HCT116 (cell line): ENCODE data around the gene VPS26B. TPM values are rescaled to one million over a fixed set of nuclear protein-coding genes. Genes with fewer than 3 reads are reported as not detected.

ENCODE experiments used
- ATAC-seq: fragments of 200-7000 bp; cut with Tn5 transposase; 2 replicates; pipeline ENCODE4 v1.9.1; 2020; ENCODE audit warnings: mild to moderate bottlenecking, moderate library complexity
- BruUV-seq: library from RNA; stranded (reverse); fragments of 400-500 nt; replicated peaks from 2 replicates; lab custom pipeline; 2021; lab: Mats Ljungman, UMichigan
- CTCF ChIA-PET: fragments of 300-600 bp; sonication (Branson Sonifier 250); formaldehyde crosslinking; loops from one replicate; lab custom pipeline; 2021; ENCODE audit warnings: antibody characterized with exemption; lab: Charles Lee
- POLR2A ChIA-PET: fragments of 300-600, 350-600 bp; sonication (Branson Sonifier 250); formaldehyde crosslinking; loops from one replicate; lab custom pipeline; 2021; ENCODE audit warnings: antibody characterized with exemption; lab: Charles Lee
- RAD21 ChIA-PET, 2 experiments: fragments of 300-600 bp; sonication (Branson Sonifier 250); formaldehyde crosslinking; loops; one replicate each; lab custom pipeline; 2023; ENCODE audit warnings: low total read pairs in 2 of 2; ENCODE audit not compliant: uncharacterized antibody in 2 of 2, unreplicated experiment in 2 of 2, low non-redundant PET in 1 of 2; lab: Charles Lee
- DNase-seq: peaks from one replicate; pipeline ENCODE4 v3.0.0-alpha.2; 2010; ENCODE audit warnings: low read depth, low spot score
- H2AFZ ChIP-seq: fragments of 200-600 bp; shearing (Covaris generic), sonication (generic); 2 replicates; pipeline ENCODE4 v1.6.1; 2017; ENCODE audit warnings: low read depth, mixed run types, mixed read lengths, antibody characterized with exemption, low read length; ENCODE audit not compliant: poor library complexity, severe bottlenecking
- H3K27ac ChIP-seq: 2 replicates; pipeline ENCODE4 v1.5.1; 2012; ENCODE audit warnings: low read depth, low read length
- H3K27me3 ChIP-seq: fragments of 200-600 bp; sonication (generic); 2 replicates; pipeline ENCODE4 v1.6.1; 2016; ENCODE audit warnings: mixed run types, low read length, mixed read lengths; ENCODE audit not compliant: insufficient read depth
- H3K36me3 ChIP-seq, 2 experiments: fragments of 200-500 bp in 1 of 2; fragments of 200-600 bp in 1 of 2; sonication (Bioruptor generic) in 1 of 2; sonication (generic) in 1 of 2; 2 replicates each; pipeline versions ENCODE4 v1.5.1 to v1.6.1; 2014 to 2016; ENCODE audit warnings: low read length in 2 of 2, inconsistent platforms in 1 of 2, mixed read lengths in 1 of 2, mixed run types in 1 of 2; ENCODE audit not compliant: insufficient read depth in 2 of 2, control insufficient read depth in 1 of 2
- H3K4me1 ChIP-seq, 2 experiments: fragments of 200-600 bp in 1 of 2; sonication (generic) in 1 of 2; 2 replicates each; pipeline versions ENCODE4 v1.5.1 to v1.6.1; 2012 to 2017; ENCODE audit warnings: low read length in 2 of 2, inconsistent platforms in 1 of 2, mild to moderate bottlenecking in 1 of 2, mixed read lengths in 1 of 2, mixed run types in 1 of 2, moderate library complexity in 1 of 2; ENCODE audit not compliant: insufficient read depth in 2 of 2, control insufficient read depth in 1 of 2
- H3K4me2 ChIP-seq: fragments of 200-600 bp; sonication (generic); 2 replicates; pipeline ENCODE4 v1.6.1; 2017; ENCODE audit warnings: mixed run types, low read length, mixed read lengths
- H3K4me3 ChIP-seq, 2 experiments: fragments of 200-600 bp in 1 of 2; sonication (generic) in 1 of 2; replicated peaks in 1 of 2; 2 replicates each; pipeline ENCODE4 v1.5.1; 2011 to 2016; ENCODE audit warnings: low read length in 2 of 2, control low read depth in 1 of 2, low read depth in 1 of 2, mild to moderate bottlenecking in 1 of 2, mixed read lengths in 1 of 2, mixed run types in 1 of 2
- H3K79me2 ChIP-seq: fragments of 200-600 bp; sonication (generic); 2 replicates; pipeline ENCODE4 v1.6.1; 2017; ENCODE audit warnings: mild to moderate bottlenecking, mixed run types, low read length, moderate library complexity, mixed read lengths; ENCODE audit not compliant: insufficient read depth
- H3K9ac ChIP-seq: fragments of 200-600 bp; sonication (generic); 2 replicates; pipeline ENCODE4 v1.6.1; 2016; ENCODE audit warnings: low read length, mixed read lengths
- H3K9me2 ChIP-seq: fragments of 200-600 bp; sonication (generic), shearing (Covaris generic); 2 replicates; pipeline ENCODE4 v1.6.1; 2017; ENCODE audit warnings: mixed run types, mild to moderate bottlenecking, moderate library complexity; ENCODE audit not compliant: insufficient read depth
- H3K9me3 ChIP-seq, 2 experiments: fragments of 200-500 bp in 1 of 2; fragments of 200-600 bp in 1 of 2; sonication (Bioruptor generic) in 1 of 2; sonication (generic) in 1 of 2; 2 replicates each; pipeline ENCODE4 v1.6.1; 2014 to 2017; ENCODE audit warnings: low read length in 2 of 2, mixed read lengths in 2 of 2, inconsistent platforms in 1 of 2, low read depth in 1 of 2, mild to moderate bottlenecking in 1 of 2, mixed run types in 1 of 2, moderate library complexity in 1 of 2; ENCODE audit not compliant: control insufficient read depth in 1 of 2, insufficient read depth in 1 of 2
- H4K20me1 ChIP-seq: fragments of 200-600 bp; sonication (generic), shearing (Covaris generic); 2 replicates; pipeline ENCODE4 v1.6.1; 2017; ENCODE audit warnings: mixed run types, mild to moderate bottlenecking, moderate library complexity; ENCODE audit not compliant: insufficient read depth
- CBX3 ChIP-seq: IDR thresholded peaks from 2 replicates; pipeline ENCODE4 v1.6.1; 2012; ENCODE audit warnings: low read depth
- EGR1 ChIP-seq: IDR thresholded peaks from 2 replicates; pipeline ENCODE4 v1.6.1; 2012; ENCODE audit warnings: low read depth
- ELF1 ChIP-seq: IDR thresholded peaks from 2 replicates; pipeline ENCODE4 v1.6.1; 2012; ENCODE audit warnings: low read depth, borderline replicate concordance
- EZH2phosphoT487 ChIP-seq: fragments of 200-600 bp; IDR thresholded peaks from 2 replicates; pipeline ENCODE4 v1.6.1; 2018; ENCODE audit warnings: antibody characterized with exemption, borderline replicate concordance
- FOSL1 ChIP-seq: IDR thresholded peaks from 2 replicates; pipeline ENCODE4 v1.6.1; 2012; ENCODE audit warnings: low read depth
- POLR2A ChIP-seq: IDR thresholded peaks from 2 replicates; pipeline ENCODE4 v1.7.0; 2011; ENCODE audit warnings: borderline replicate concordance; ENCODE audit not compliant: insufficient read depth, insufficient read length; ENCODE audit errors: extremely low read depth
- POLR2AphosphoS5 ChIP-seq: IDR thresholded peaks from 2 replicates; pipeline ENCODE4 v1.6.1; 2011; ENCODE audit warnings: mild to moderate bottlenecking, low read depth, low read length, moderate library complexity
- RAD21 ChIP-seq: IDR thresholded peaks from 2 replicates; pipeline ENCODE4 v1.6.1; 2012; ENCODE audit warnings: low read depth, mild to moderate bottlenecking
- SIN3A ChIP-seq: IDR thresholded peaks from 2 replicates; pipeline ENCODE4 v1.6.1; 2012; ENCODE audit warnings: low read depth
- SP1 ChIP-seq: IDR thresholded peaks from 2 replicates; pipeline ENCODE4 v1.6.1; 2012; ENCODE audit warnings: low read depth
- SRF ChIP-seq: IDR thresholded peaks from 2 replicates; pipeline ENCODE4 v1.6.1; 2012; ENCODE audit warnings: low read depth
- TCF7L2 ChIP-seq: IDR thresholded peaks from 2 replicates; pipeline ENCODE4 v1.7.0; 2011; ENCODE audit warnings: borderline replicate concordance, inconsistent platforms; ENCODE audit not compliant: insufficient read depth, insufficient read length; ENCODE audit errors: extremely low read depth
- YY1 ChIP-seq: IDR thresholded peaks from 2 replicates; pipeline ENCODE4 v1.6.1; 2011; ENCODE audit warnings: low read length, low read depth, moderate library complexity, mild to moderate bottlenecking; ENCODE audit not compliant: insufficient replicate concordance; ENCODE audit errors: extremely low read depth
- ZFX ChIP-seq: fragments of 450-650 bp; IDR thresholded peaks from 2 replicates; pipeline ENCODE4 v1.6.1; 2017
- ZNF274 ChIP-seq: fragments of 200-500 bp; sonication (Bioruptor generic); IDR thresholded peaks from 2 replicates; pipeline ENCODE4 v1.6.1; 2014; ENCODE audit warnings: mild to moderate bottlenecking, low read depth, low read length, inconsistent platforms
- intact Hi-C: fragments of 100-400 bp; cut with micrococcal nuclease; formaldehyde crosslinking; loops from 2 replicates; pipeline ENCODE4 v1.10.0; 2022
- total RNA-seq: library from RNA; stranded (reverse); gene quantifications from one replicate; pipeline ENCODE4 v1.2.1, GENCODE V29; 2021; ENCODE audit not compliant: unreplicated experiment
- TF ChIP-seq, protein P1 (sequence below), 3 experiments: fragments of 200-600 bp in 1 of 3; sonication (generic) in 1 of 3; IDR thresholded peaks in 2 of 3; conservative IDR thresholded peaks in 1 of 3; 2 replicates each; pipeline ENCODE4 v1.5.1; 2012 to 2017; ENCODE audit warnings: low read depth in 2 of 3, low read length in 2 of 3, antibody characterized with exemption in 1 of 3, borderline replicate concordance in 1 of 3, control low read depth in 1 of 3, mild to moderate bottlenecking in 1 of 3, mixed read lengths in 1 of 3, mixed run types in 1 of 3, moderate library complexity in 1 of 3; ENCODE audit not compliant: insufficient read depth in 1 of 3
- TF ChIP-seq, protein P2 (sequence below): IDR thresholded peaks from 2 replicates; pipeline ENCODE4 v1.6.1; 2011; ENCODE audit warnings: mild to moderate bottlenecking, low read length, moderate library complexity; ENCODE audit not compliant: insufficient replicate concordance; ENCODE audit errors: extremely low read depth
- TF ChIP-seq, protein P3 (sequence below): IDR thresholded peaks from 2 replicates; pipeline ENCODE4 v1.6.1; 2012

VPS26B gene
- total RNA-seq, 1 experiment from 2014 or later = 26.6 TPM

DNA sequence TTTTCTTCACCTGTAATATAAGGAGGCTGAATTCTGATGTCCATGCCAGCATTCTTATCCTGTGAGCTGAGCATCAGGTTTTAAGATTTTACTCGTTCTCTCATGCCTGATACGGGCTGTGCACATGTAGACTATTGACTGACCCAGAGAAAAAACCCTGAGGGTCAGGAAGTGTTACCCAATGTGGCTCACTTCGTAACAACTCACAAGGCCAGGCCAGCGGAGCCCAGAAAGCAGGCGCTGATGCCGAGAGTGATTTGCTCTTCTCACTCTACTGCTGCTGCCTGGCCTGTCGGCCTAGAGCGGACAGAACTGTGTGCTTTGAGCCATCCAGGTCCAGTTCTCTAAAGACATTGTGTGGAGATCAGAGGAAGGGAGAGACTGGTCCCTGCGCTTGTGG is 17.9 kb downstream of the VPS26B start:
- POLR2A ChIA-PET = no interaction called here
- no TSS peak for BruUV-seq
- Histone ChIP-seq H4K20me1 (no peaks in the 10 kb centered on the region), H3K36me3 (peaks cover 16 to 18% of the 10 kb centered on the region in 2 experiments), H3K4me1 (no peaks in the 10 kb centered on the region), H3K27ac (no peak overlapping the region), H3K27me3 (no peaks in the 10 kb centered on the region), H3K9ac (no peak overlapping the region), H3K79me2 (no peaks in the 10 kb centered on the region), H2AFZ (no peak overlapping the region), H3K4me3 (no peak overlapping the region), H3K9me3 (no peaks in the 10 kb centered on the region), H3K9me2 (no peaks in the 10 kb centered on the region), H3K4me2 (no peak overlapping the region)
- CTCF ChIA-PET = no interaction called here
- RAD21 ChIA-PET = no interaction called here
- no peak for ATAC-seq
- intact Hi-C loops = no loop called here
- TF ChIP-seq, protein P1, sequence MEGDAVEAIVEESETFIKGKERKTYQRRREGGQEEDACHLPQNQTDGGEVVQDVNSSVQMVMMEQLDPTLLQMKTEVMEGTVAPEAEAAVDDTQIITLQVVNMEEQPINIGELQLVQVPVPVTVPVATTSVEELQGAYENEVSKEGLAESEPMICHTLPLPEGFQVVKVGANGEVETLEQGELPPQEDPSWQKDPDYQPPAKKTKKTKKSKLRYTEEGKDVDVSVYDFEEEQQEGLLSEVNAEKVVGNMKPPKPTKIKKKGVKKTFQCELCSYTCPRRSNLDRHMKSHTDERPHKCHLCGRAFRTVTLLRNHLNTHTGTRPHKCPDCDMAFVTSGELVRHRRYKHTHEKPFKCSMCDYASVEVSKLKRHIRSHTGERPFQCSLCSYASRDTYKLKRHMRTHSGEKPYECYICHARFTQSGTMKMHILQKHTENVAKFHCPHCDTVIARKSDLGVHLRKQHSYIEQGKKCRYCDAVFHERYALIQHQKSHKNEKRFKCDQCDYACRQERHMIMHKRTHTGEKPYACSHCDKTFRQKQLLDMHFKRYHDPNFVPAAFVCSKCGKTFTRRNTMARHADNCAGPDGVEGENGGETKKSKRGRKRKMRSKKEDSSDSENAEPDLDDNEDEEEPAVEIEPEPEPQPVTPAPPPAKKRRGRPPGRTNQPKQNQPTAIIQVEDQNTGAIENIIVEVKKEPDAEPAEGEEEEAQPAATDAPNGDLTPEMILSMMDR (IDR thresholded peaks at IDR 0.05 in 2 of 3, conservative IDR thresholded peaks at IDR 0.05 in 1 of 3; ENCODE audit: borderline replicate concordance in 1 of 3, insufficient read depth in 1 of 3, low read depth in 2 of 3, low read length in 2 of 3) = no peak
- TF ChIP-seq, protein P2, sequence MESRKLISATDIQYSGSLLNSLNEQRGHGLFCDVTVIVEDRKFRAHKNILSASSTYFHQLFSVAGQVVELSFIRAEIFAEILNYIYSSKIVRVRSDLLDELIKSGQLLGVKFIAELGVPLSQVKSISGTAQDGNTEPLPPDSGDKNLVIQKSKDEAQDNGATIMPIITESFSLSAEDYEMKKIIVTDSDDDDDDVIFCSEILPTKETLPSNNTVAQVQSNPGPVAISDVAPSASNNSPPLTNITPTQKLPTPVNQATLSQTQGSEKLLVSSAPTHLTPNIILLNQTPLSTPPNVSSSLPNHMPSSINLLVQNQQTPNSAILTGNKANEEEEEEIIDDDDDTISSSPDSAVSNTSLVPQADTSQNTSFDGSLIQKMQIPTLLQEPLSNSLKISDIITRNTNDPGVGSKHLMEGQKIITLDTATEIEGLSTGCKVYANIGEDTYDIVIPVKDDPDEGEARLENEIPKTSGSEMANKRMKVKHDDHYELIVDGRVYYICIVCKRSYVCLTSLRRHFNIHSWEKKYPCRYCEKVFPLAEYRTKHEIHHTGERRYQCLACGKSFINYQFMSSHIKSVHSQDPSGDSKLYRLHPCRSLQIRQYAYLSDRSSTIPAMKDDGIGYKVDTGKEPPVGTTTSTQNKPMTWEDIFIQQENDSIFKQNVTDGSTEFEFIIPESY = no peak
- no peak for TF ChIP-seq CBX3
- no peak for TF ChIP-seq FOSL1
- TF ChIP-seq POLR2AphosphoS5 = no peak
- no peak for TF ChIP-seq SRF
- TF ChIP-seq EGR1 = no peak
- TF ChIP-seq SP1 = no peak
- TF ChIP-seq ELF1 = no peak
- TF ChIP-seq EZH2phosphoT487 = no peak
- no peak for TF ChIP-seq TCF7L2
- no peak for TF ChIP-seq YY1
- TF ChIP-seq, protein P3, sequence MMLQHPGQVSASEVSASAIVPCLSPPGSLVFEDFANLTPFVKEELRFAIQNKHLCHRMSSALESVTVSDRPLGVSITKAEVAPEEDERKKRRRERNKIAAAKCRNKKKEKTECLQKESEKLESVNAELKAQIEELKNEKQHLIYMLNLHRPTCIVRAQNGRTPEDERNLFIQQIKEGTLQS = no peak
- no peak for TF ChIP-seq RAD21
- TF ChIP-seq ZNF274 = no peak
- no peak for TF ChIP-seq SIN3A
- no peak for TF ChIP-seq ZFX
- TF ChIP-seq POLR2A = no peak
- DNase-seq = no peak
